ENCODE measurements around the gene MAGOH. TPM values are rescaled to one million over a fixed set of nuclear protein-coding genes. Genes with fewer than 3 reads are reported as not detected.

MAGOH gene
- total and polyA plus RNA-seq, 2 donors (not counting 1 experiment from before 2014, with no cell fraction given): 33.0 to 34.5 TPM

DNA sequence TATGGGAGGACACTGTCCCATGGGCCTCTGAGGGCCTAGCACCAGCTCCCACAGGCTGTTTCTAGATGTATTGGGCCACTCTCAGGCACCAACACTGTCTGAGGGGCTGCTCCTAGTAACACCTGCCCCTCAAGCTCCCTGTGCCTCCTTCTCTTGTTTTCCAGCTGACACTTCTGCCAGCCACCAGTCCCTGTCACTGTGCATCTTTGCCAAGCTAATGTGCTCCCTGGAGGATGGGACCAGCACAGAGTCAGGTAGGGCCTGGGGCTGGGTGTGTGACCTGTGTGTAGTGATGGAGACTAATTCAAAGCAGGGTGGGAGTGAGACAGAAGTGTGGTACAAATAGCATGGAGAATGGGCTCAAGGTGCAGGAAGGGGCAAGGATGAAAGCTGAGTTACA, 29.4 kb upstream of the MAGOH start:
- TF ChIP-seq EZH2 (IDR thresholded peaks at IDR 0.05; ENCODE audit: low read length, missing control alignments): no peak
- TF ChIP-seq, protein P1, sequence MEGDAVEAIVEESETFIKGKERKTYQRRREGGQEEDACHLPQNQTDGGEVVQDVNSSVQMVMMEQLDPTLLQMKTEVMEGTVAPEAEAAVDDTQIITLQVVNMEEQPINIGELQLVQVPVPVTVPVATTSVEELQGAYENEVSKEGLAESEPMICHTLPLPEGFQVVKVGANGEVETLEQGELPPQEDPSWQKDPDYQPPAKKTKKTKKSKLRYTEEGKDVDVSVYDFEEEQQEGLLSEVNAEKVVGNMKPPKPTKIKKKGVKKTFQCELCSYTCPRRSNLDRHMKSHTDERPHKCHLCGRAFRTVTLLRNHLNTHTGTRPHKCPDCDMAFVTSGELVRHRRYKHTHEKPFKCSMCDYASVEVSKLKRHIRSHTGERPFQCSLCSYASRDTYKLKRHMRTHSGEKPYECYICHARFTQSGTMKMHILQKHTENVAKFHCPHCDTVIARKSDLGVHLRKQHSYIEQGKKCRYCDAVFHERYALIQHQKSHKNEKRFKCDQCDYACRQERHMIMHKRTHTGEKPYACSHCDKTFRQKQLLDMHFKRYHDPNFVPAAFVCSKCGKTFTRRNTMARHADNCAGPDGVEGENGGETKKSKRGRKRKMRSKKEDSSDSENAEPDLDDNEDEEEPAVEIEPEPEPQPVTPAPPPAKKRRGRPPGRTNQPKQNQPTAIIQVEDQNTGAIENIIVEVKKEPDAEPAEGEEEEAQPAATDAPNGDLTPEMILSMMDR (conservative IDR thresholded peaks at IDR 0.05 in 1 of 2, IDR thresholded peaks at IDR 0.05 in 1 of 2; ENCODE audit: low read depth in 1 of 2, low read length in 2 of 2): no peak
- Histone ChIP-seq H3K27ac (ENCODE audit: insufficient read depth, low read length) (no peak overlapping the region), H3K4me1 (ENCODE audit: control insufficient read depth, extremely low read depth, insufficient read depth, low read length) (no peaks in the 10 kb centered on the region), H2AFZ (ENCODE audit: low read length) (no peak overlapping the region), H3K9ac (ENCODE audit: insufficient read depth, low read length) (no peak overlapping the region), H3K79me2 (ENCODE audit: control insufficient read depth, insufficient read depth, low read length) (no peaks in the 10 kb centered on the region), H4K20me1 (ENCODE audit: control insufficient read depth, extremely low read depth, insufficient read depth, low read length) (no peaks in the 10 kb centered on the region), H3K4me2 (ENCODE audit: extremely low read depth, insufficient read depth, low read length) (no peak overlapping the region), H3K9me3 (ENCODE audit: control insufficient read depth, insufficient read depth, low read depth, low read length) (no peaks in the 10 kb centered on the region), H3K4me3 (replicated peaks in 1 of 4; ENCODE audit: control extremely low read depth in 1 of 4, insufficient read depth in 1 of 4, low read depth in 3 of 4, low read length in 4 of 4) (no peak overlapping the region), H3K36me3 (ENCODE audit: control insufficient read depth, insufficient read depth, low read length) (peaks cover 2% of the 10 kb centered on the region), H3K27me3 (ENCODE audit: control insufficient read depth, insufficient read depth, low read length) (no peaks in the 10 kb centered on the region)
- DNase-seq (ENCODE audit: low read depth in 2 of 2): no peak

DNA sequence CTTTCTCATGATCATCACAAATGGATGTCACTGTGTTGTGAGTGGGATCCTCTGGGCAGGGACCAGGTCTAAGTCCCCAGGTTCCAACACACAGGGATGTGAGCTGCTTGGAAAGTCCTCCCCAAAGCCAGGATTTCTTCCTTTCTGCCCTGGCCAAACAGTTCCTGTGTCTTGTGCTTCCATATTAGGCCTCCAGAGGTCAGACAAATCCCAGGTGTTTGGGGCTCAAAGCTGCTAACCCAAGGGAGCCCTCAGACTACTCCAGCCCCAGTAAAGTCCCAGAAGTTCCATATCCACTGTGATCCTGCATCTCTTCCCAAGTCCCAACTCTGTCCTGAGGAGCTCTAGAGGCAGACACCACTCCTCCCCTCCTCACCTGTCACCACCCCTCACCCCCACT, 27.7 kb upstream of the MAGOH start:
- peaks cover 4% of the 10 kb centered on the region for H3K36me3 ChIP-seq (ENCODE audit: control insufficient read depth, insufficient read depth, low read length)
- no peak overlapping the region for H3K27ac ChIP-seq (ENCODE audit: insufficient read depth, low read length)

DNA sequence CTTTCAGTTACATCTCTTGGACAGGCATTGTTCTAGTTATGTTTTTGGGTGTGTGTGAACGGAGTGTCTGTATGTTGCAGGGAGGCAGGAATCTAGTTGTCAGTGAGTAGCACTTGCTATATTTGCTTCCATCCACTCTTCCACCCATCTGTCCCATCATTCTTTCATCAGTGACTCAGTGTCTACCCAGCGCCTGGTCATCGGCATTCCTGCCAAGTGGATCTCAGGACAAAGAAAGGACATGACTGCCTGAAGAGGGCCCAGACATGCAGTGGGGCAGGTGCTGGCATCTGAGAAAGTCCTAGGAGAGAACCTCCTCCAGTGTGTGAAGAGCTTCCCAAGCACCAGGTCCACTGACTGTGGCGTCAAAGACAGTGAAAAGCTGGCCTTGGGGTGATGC, 27.3 kb upstream of the MAGOH start:
- Histone ChIP-seq H4K20me1 (ENCODE audit: control insufficient read depth, extremely low read depth, insufficient read depth, low read length) (no peaks in the 10 kb centered on the region), H2AFZ (ENCODE audit: low read length) (no peak overlapping the region), H3K9ac (ENCODE audit: insufficient read depth, low read length) (no peak overlapping the region), H3K9me3 (ENCODE audit: control insufficient read depth, insufficient read depth, low read depth, low read length) (no peaks in the 10 kb centered on the region), H3K27me3 (ENCODE audit: control insufficient read depth, insufficient read depth, low read length) (no peaks in the 10 kb centered on the region), H3K27ac (ENCODE audit: insufficient read depth, low read length) (no peak overlapping the region), H3K4me1 (ENCODE audit: control insufficient read depth, extremely low read depth, insufficient read depth, low read length) (no peaks in the 10 kb centered on the region), H3K79me2 (ENCODE audit: control insufficient read depth, insufficient read depth, low read length) (no peaks in the 10 kb centered on the region), H3K36me3 (ENCODE audit: control insufficient read depth, insufficient read depth, low read length) (peaks cover 4% of the 10 kb centered on the region), H3K4me2 (ENCODE audit: extremely low read depth, insufficient read depth, low read length) (no peak overlapping the region), H3K4me3 (replicated peaks in 1 of 4; ENCODE audit: control extremely low read depth in 1 of 4, insufficient read depth in 1 of 4, low read depth in 3 of 4, low read length in 4 of 4) (no peak overlapping the region)
- TF ChIP-seq, protein P1 (conservative IDR thresholded peaks at IDR 0.05 in 1 of 2, IDR thresholded peaks at IDR 0.05 in 1 of 2; ENCODE audit: low read depth in 1 of 2, low read length in 2 of 2): no peak
- no peak for TF ChIP-seq EZH2 (IDR thresholded peaks at IDR 0.05; ENCODE audit: low read length, missing control alignments)
- no peak for DNase-seq (ENCODE audit: low read depth in 2 of 2)

More for the DNA sequence above, 27.7 kb upstream of the MAGOH start:
- Histone ChIP-seq H3K4me1 (ENCODE audit: control insufficient read depth, extremely low read depth, insufficient read depth, low read length) (no peaks in the 10 kb centered on the region), H3K27me3 (ENCODE audit: control insufficient read depth, insufficient read depth, low read length) (no peaks in the 10 kb centered on the region), H4K20me1 (ENCODE audit: control insufficient read depth, extremely low read depth, insufficient read depth, low read length) (no peaks in the 10 kb centered on the region), H3K9me3 (ENCODE audit: control insufficient read depth, insufficient read depth, low read depth, low read length) (no peaks in the 10 kb centered on the region), H3K79me2 (ENCODE audit: control insufficient read depth, insufficient read depth, low read length) (no peaks in the 10 kb centered on the region), H2AFZ (ENCODE audit: low read length) (no peak overlapping the region), H3K4me2 (ENCODE audit: extremely low read depth, insufficient read depth, low read length) (no peak overlapping the region), H3K4me3 (replicated peaks in 1 of 4; ENCODE audit: control extremely low read depth in 1 of 4, insufficient read depth in 1 of 4, low read depth in 3 of 4, low read length in 4 of 4) (no peak overlapping the region), H3K9ac (ENCODE audit: insufficient read depth, low read length) (no peak overlapping the region)
- peak in 1 of 2 donors; percentile 5 for DNase-seq (ENCODE audit: low read depth in 2 of 2)
- no peak for TF ChIP-seq EZH2 (IDR thresholded peaks at IDR 0.05; ENCODE audit: low read length, missing control alignments)
- TF ChIP-seq, protein P1 (conservative IDR thresholded peaks at IDR 0.05 in 1 of 2, IDR thresholded peaks at IDR 0.05 in 1 of 2; ENCODE audit: low read depth in 1 of 2, low read length in 2 of 2): peak in 1 of 2 donors; percentile 5
